Measurements from ENCODE around the gene CTDP1.

DNA sequence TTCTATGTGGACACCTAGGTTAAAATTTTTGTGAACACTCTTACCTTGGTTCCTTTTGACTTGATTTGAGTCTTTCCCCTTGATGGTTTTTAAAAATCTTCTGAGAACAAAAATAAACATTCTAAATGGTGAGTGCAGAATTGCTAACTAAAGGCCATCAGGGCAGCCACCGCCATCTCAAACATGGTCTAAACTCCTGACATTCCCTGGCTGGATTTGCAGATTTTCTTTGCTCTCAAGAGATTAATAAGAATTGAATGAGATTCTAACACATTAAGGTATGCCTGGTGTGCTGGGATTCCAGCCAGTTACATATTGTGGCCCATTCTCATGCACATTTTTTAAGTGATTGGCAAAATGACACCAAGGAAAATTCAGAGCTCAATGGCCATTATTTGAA lies 17.2 kb upstream of the CTDP1 start:
- TF ChIP-seq, protein P1, sequence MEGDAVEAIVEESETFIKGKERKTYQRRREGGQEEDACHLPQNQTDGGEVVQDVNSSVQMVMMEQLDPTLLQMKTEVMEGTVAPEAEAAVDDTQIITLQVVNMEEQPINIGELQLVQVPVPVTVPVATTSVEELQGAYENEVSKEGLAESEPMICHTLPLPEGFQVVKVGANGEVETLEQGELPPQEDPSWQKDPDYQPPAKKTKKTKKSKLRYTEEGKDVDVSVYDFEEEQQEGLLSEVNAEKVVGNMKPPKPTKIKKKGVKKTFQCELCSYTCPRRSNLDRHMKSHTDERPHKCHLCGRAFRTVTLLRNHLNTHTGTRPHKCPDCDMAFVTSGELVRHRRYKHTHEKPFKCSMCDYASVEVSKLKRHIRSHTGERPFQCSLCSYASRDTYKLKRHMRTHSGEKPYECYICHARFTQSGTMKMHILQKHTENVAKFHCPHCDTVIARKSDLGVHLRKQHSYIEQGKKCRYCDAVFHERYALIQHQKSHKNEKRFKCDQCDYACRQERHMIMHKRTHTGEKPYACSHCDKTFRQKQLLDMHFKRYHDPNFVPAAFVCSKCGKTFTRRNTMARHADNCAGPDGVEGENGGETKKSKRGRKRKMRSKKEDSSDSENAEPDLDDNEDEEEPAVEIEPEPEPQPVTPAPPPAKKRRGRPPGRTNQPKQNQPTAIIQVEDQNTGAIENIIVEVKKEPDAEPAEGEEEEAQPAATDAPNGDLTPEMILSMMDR (IDR thresholded peaks at IDR 0.05; ENCODE audit: low read length): no peak
- TF ChIP-seq EZH2phosphoT487 (IDR thresholded peaks at IDR 0.05; ENCODE audit: low read length) (no peak), EZH2 (optimal IDR thresholded peaks at IDR 0.05; ENCODE audit: low read depth, low read length) (no peak)

Data from MM.1S (cell line).